Stimulated activated naive CD4-positive, alpha-beta T cell (primary cell): ENCODE results near the gene BOC.

Experiments
- DNase-seq, 6 experiments: peaks; one replicate each; lab custom pipeline; 2025; lab: John Stamatoyannopoulos, UW

The BOC gene

DNA sequence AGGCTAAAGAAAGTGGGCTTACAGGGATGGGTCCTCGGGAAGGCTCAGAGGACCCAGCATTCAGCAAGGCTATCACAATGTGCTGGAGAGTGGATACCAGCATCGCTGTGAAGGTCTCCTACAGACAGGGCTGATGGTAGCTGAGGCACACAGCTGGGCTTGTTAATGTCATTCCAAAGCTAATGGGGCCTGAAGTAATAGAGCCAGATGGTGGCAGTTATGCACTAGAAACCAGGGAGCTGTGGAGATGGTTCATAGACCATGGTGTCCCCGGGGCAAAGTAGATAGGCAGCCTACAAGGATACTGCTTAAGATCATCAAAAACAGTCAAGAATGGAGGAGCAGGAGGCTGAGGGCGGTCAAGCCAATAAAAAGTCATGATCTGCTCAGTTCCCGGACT lies 24.8 kb upstream of the BOC start:
- DNase-seq: no peak

DNA sequence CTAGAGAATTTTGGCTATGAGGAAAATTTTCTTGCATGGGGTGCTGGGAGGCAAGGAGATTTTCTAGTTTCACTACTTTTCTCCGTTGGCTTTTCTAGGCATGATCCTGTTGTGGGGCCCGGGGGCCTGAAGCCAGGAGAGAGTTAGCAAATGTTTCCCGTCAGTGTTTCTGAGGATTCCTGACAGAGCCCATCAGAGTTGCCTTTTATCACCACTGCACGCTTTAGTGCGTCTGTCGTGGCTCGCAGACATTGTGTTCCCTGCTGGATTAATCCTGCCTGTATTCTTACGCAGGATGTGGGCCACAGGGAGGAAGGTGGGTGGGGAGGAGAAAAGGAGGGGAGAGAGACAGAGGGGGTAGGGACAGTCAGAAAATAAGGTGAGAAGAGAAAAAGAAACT lies 18.1 kb upstream of the BOC start:
- DNase-seq: no peak

DNA sequence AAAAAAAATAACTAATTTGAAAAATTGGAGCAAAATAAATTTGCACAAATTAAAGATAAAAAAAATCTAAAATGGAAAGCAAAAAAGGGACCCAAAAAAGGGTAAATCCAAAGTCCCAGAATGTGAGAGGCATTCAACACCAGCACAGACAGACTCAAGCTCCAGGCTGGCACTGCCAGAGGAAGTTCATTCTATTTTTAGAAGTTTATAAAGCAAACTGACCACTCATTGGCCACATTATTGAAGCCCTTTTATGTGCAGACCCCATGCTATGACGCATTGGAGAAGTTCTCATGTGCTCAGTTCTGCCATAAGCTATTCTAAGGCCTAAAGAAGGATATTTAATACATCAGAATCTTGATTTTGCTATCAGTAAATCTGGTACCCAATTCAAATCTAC lies 17.6 kb upstream of the BOC start:
- DNase-seq: no peak

DNA sequence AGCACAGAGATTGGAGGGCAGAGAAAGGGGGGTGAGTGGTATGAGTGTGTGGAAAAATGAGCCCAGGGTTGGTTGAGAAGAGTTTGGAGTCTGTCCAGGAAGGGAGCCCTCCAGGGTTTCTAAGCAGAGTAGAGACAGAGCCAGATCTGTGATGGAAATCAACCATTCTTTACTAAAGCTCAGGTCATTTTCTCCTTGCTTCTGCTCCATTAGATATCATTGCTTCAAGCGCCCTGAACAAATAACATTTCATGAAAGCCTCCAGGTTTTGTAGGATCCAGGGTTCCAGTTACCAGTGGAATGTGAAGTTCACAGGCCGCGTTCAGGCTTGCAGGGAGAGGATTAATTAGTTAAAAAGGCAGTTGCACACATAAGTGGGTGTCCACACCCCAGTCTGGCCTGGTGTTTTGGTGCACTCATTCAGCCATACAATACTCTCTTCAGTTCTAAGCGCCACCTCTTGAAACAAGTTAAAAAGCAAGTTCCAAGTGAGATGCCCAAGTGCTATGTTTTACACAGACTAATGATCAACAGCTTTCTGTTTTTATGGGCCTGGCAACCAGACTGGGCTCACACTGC lies 16.4 kb upstream of the BOC start:
- no peak for DNase-seq

DNA sequence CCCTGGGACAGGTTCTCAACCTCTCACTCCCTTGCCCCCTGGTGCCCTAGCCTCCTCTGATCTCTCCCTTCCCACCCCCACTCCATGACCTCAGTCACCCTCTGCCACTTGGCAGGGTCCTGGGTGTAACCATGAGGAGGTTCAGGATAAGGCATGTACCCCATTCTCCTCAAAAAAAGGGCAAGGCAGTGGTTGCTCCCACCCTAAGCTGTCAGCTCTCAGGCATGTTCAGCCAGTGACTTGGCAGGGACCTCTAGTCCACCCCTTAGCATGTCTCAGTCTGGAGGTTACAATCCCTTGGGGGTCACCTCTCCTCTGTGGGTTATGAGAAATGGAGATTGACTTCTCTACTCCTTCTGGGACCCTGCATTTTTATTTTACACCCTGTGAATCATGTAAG lies 11.0 kb upstream of the BOC start:
- no peak for DNase-seq

DNA sequence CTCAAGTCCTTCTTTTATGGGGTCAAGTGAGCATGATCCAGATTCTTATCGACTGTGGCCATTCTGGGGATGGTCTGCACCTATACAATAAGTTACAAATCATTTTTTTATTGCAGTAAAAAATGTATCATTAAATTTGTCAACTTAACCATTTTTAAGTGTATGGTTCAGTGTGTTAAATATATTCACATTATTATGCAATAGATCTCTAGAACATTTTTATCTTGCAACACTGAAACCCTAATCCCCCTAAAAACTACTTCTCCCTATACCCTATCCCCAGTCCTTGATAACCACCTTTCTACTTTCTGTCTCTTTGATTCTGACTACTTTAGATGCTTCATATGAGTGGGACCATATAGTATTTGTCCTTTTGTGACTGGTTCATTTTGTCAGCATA lies 10.4 kb upstream of the BOC start:
- DNase-seq: no peak

DNA sequence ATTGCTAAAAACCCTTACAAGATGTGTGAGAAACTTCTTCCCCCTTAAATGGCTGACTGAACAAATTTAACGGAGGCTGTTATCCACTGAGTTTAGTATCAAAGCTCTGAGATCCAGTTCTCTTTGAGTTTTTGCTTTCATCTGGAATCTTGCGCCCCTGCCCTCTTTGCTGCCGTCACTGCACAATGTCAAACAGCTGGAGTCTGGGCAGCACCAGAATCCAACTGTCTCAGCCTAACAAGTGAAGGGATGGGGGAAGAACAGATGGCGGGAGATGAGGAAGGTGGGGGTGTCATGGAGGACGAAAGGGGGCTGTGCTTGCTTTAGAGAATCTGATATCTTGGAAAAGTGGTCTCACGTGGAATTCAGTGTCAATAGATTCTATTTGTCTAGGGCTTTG lies 7.0 kb upstream of the BOC start:
- no peak for DNase-seq

DNA sequence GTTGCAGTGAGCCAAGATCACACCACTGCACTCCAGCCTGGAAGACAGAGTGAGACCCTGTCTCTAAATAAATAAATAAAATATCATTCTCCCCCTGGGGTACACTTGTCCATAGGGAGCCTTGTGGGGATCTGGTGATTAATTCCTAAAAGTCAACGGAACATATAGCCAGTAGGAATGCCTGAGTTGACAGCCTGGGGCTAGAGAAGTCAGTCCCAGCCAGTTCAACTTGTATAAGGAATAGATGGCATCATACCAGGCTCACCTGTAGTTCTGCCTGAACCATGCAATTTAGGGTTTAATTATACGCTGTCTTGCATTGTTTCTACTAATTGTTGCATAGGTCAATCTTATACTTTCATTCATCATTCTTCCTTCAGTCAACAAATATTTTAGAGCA lies 5.9 kb upstream of the BOC start:
- no peak for DNase-seq

DNA sequence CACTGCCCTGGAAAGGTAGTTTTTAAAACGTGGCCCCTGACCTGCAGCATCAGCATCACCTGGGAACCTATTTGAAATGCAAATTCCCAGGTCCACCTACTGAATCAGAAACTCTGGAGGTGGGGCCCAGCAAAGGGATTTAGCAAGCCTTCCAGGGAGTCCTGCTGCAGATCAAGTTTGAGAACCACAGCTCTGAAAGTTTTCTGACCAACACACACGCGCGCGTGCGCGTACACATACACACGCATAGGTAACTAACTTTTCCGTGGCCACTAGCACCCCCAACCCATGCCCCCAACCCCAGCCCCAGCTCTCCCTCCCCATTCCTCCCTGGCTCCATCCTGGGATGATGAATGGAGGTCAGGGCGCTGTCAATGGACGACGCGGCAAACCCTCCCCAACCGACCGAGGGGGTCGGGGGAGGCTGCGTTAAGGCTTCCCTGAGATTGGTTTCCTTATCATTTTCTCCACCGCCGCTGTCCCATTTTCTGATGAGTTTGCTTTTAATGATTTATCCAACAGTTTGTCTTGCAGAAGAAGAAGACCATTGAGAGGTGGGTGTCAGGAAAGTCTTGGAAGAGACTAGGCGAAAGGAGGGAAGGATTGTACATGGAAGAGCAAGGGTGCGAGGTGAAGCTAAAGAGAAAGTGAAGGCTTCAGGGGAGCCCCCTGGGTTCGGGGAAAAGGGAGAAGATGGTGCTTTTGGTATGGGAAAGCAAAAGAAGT lies 590 bp upstream of the BOC start:
- no peak for DNase-seq

DNA sequence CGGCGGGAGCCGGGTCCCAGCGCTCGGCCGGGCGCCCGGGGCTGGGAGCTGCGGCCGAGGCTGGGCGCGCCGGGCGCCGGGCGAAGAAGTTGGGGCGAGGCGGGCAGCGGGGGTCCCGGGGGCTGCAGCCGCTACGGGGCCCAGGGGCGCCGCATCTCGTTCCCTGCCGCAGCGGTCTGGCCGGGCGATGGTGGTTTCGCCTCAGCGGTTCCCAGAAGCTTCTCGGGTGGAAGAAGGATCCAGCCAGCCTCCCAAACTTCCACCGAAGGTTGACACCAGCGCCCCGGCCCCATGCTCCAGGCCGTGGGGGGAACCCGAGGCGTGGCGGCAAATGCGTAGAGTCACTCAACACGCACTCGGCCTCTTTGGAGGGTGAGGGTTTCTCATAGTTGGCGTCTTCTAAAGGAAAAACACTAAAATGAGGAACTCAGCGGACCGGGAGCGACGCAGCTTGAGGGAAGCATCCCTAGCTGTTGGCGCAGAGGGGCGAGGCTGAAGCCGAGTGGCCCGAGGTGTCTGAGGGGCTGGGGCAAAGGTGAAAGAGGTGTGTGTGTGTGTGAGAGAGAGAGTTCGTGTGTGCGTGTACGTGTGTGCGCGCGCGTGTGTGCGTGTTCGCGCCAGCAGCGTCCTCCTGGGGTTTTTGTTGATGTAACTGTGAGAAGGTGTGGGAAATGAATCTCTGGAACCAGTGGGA lies 940 bp downstream of the BOC start:
- no peak for DNase-seq

DNA sequence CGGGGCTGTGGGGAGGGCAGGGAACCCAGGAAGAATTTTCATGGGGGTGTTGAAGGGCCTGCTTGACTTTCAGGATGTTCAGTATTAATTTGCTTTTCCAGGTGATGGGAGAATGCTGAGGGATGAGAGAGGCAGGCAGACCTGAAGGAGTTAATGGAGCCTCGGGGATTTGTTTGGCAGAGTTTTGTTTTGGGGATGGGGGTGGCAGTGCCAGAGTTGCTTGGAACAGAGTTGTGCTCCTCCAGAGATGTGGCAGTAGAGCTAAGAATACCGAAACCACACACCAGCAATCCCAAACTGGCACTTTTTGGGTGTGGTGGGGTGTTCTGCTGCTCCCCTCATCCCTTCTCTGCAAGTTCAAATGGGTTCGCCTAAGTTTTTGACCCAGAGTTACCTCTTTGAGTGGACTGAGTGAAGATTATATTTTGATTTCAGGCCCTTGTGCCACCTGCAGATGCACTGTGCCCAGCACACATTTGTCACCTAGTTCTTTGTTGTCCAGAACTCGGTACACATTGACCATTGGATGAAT lies 1.6 kb downstream of the BOC start:
- no peak for DNase-seq

DNA sequence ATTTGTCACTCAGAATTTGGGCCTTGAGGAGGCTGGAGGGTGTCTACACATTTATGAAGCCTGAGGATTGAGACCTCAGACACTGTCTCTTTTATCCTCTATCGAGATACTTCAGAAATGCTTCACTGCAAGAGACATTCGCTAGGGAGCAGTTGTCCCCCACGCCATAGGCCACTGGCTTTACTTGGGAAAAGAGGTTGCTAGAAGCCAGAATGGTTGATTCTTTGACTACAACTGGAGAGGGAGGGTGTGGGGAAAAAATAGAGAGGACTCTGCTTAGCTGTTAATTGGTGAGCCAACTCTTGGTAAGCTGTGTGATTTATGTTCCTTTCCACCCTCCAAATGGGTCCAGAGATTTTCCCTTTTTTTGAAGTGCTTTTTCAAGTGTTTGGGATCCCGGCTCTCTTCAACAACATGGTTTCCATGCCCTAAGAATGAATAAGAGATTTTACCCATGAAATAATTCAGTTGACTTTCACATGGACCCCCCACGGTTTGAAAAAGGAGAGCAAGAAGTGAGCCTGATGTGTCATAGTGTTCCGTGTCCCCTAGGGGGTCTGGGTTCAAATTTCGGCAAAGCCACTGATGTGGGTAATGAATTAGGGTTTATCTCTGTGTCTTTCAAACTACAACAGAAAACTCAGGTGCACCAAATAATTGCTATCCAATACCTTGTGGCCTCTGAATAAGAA lies 2.7 kb downstream of the BOC start:
- DNase-seq: no peak

DNA sequence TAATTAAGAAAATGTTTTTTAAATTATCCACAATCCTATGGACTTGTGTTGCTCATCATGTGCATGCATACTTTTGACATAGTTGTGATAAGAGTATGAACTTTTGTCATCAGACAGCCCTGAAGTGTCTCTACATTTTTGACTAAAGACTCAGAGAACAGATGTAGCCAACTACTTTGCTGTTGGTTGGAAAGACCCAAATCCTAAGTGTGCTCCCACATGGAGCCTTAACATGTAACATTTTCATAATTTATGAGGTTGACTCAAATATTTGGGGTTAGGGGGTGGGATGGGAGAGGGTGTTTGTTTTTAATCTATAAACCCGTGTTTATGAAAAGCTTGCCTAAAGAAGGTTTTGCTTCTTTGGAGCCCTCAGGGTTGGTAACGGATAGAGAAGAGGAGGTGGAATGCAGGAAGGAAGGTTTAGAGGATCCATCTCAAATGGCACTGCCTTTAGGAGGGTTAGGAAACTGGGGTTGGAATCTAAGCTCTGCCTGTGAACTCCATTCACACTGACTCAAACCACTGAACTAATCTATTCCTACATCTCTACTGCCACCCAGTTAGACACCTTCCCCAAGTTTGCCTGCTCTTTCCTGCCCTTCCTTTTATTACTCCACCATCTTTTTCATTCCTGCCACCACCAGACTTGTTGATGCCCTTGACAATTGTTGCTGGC lies 3.7 kb downstream of the BOC start:
- DNase-seq: no peak

DNA sequence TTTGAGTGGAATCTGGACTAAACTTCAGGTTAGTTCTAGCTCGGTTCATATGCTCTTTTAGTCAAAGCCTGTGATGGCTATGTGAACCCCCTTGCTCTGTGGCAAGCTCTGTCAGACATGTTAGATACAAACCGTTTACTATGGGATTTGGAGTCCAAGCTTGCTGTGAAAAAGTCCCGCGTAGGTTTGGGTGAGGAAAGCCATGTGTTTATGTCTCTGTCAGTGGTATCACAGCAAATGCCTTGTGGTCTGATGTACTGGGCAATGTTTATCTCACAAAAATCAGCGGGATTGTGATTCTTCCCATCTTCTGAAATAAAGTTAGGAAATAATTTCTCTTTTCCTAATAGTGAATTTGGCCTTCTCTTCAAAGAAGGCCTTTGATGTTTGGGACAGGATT lies 5.0 kb downstream of the BOC start:
- DNase-seq: no peak

DNA sequence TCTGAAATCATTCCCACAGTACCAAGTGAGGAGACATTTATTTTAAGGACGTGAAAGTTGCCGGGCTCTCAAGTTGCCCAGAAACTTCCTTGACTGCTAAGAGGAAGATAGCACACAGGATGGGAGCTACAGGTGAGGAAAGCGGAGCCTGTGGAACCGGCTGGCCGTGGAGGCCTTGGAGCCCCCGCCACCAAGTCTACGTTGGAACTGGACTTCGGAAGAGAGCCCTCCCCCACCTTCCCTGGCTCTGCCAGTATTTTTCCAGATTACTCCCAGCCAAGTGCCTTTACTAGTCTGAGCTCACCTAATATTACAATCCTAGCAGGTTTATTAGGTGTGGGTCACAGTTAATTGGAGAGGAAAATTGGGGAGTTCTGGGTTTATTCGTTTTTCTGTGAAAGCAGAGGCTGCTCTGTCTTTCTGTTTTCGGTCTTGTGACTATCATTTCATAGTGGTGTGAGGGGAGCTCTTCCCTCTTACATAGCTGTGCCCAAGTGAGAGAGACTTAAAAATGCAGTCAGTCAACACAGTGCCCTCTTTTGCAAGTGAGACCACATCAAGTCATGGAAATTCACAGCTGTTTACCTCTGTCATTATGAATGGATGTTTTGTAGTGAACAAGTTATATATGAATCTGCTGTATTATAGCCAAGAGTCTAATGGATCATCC lies 6.8 kb downstream of the BOC start:
- DNase-seq: no peak

DNA sequence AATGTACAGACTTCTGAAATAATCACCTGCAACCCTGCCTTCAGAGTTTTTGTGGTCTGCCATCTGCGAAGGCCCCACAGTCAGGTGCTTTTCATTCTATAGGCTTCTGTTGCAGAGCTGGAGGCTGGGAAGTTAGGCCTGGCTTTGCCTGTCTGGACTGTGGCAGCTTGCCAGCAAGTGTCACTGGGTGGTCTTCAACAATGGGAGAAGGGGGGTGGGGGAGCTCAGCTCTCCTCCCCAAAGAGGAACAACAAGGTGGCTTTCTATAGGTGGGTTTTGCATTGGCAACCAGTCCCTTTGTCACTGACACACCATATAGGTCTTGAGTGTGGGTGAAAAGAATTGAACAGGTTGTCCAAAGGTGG lies 7.3 kb downstream of the BOC start:
- no peak for DNase-seq

DNA sequence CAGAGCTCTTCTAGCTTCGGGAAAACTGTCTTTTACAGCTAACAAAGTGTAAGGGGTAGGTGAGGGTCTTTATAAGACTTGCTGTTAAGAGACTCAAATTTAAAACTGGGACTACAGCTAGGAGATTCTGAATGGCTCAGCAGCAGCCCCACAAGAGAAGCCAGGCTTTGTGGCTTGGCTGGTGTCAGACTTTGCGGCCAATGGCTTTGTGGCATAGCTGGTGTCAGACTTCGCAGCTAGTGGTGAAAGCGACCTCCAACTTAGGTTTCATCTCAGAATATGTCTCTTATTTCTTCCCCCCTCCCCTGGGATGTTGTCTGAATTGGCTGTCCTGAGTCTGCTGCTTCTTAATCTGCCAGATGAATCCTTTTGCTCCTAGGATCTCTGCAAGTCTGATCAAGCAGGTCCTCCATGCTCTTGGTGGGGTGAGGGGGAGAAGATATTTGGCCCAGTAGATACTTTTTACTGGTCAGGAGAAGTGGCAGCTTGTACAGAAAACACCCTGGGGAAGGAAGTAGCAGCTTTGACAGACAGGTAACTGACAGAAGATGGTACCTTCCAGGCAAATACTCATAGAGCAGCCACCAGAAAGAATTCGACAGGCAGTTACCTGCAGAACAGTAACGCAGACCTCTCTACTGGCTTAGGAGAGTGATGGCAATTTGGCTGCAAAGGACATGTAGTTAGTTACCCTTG lies 8.4 kb downstream of the BOC start:
- DNase-seq: no peak

DNA sequence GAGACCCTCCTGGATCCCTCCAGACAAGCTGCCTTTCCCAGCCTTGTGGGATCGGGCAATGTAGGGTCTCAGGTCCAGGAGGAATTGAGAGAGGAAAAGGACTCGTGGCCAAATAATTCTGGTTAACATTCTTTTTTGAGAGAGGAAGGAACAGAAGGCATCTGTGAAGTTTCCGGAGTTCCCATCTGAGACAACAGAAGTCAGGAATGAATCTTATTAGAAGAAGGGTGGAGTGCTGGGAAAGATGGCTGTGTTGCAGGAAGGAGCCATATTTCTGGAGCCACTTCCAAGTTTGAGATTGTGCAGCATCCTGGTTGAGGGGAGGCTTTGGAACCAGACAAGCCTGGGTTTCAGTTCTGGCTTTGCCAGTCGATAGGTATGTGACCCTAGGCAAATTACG lies 9.4 kb downstream of the BOC start:
- no peak for DNase-seq

DNA sequence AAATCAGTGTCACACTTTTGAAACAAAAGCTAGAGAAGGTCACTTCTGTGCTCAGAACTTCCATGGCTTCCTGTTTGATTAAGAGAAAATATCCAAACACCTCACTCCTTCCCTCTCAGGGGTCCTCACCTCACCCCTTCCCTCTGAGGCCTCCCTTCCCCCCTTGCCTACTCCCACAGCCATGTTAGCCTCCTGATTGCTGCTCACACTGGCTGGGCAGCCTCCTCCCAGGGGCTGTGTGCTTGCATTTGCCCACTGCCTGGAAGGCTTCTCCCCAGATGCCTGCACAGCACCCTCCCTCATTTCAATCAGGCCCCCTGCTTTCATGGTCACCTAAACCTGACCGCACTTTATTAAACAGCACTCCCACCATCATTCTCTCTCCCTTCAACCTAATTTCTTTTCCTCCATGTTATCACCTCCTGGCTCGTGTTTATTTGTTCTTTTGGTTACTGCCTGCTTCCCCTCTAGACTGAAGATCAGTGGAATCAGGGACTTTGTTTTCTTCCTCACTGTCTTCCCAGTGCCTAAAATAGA lies 10.4 kb downstream of the BOC start:
- no peak for DNase-seq

DNA sequence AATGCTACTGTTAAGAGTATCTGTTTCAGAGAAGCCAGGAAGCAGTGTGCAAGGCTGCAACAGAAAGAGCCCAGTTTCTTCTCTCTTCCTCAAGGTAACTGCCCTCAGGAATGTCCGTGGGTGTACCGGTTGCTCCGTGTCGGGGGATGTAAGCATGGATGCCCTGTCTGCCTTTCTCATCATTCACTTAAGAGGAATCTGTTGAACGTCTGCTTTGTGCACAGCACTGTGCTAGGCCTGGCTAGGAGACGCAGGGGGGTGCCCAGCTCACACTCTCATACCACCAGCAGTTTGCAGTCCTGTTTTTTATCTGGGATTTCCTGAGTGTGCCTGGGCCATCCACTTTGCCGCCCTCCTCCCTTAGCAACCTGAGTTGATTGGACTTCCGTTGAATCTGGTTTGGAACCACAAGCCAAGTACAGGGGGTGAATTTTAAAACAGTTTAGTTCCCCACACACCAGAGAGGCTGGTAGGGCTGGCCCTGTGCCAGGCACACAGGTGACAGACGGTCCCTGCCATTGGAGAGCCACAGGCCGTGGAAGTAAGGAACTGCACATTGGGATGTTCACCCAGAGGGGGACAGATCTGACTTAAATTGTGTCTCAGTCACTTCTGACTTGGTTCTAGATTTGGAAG lies 11.2 kb downstream of the BOC start:
- DNase-seq: no peak
